Kidney epithelial cell (primary cell): ENCODE measurements around the gene ADPRHL1. TPM values are rescaled to one million over a fixed set of nuclear protein-coding genes. Genes with fewer than 3 reads are reported as not detected.
A peak's percentile ranks its signal among the peaks of the same experiment; 100 is the strongest.

Source experiments
- DNase-seq: peaks from one replicate; pipeline ENCODE4 v3.0.0-alpha.2; 2010; ENCODE audit warnings: low read depth
- H3K27me3 ChIP-seq: 2 replicates; pipeline ENCODE4 v1.6.0; 2011; ENCODE audit warnings: low read length; ENCODE audit not compliant: control insufficient read depth, insufficient read depth
- H3K36me3 ChIP-seq: 2 replicates; pipeline ENCODE4 v1.5.1; 2011; ENCODE audit warnings: low read length; ENCODE audit not compliant: control insufficient read depth, insufficient read depth
- H3K4me3 ChIP-seq: 2 replicates; pipeline ENCODE4 v1.5.1; 2011; ENCODE audit warnings: low read depth, mild to moderate bottlenecking, control low read depth, low read length
- CTCF ChIP-seq: IDR thresholded peaks from 2 replicates; pipeline ENCODE4 v1.5.1; 2011; ENCODE audit warnings: mild to moderate bottlenecking, moderate library complexity, low read length, control low read depth, inconsistent platforms; ENCODE audit not compliant: insufficient read depth, poor library complexity, severe bottlenecking
- total RNA-seq: library from RNA; depleted of rRNA; stranded (reverse); fragments of >200 nt; gene quantifications from 2 replicates; pipeline ENCODE4 v1.2.3, GENCODE V29; 2015

Gene ADPRHL1
- total RNA-seq, 1 donor from 2014 or later: 0.84 TPM

DNA sequence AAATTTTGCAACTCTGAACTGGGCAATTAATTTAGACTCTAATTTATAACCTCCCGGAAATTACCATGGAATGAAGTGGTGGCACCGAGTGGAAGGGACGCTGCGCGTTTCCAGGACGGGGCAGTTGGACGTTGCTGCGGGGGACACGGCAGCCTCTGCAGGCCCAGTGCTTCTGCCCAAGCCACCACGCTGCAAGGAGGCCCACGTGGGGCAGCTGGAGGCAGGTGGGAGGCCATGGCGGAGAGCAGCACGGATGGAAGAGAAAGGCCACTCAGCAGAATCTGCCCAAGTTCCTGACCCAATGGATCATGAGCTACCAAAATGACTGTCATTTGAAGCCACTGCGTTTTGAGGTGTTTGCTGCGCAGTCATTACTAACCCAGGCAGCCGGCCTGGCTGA lies 11.2 kb upstream of the ADPRHL1 start:
- no peak for DNase-seq
- no peak for TF ChIP-seq CTCF
- Histone ChIP-seq H3K4me3 (no peak overlapping the region), H3K27me3 (no peaks in the 10 kb centered on the region), H3K36me3 (no peaks in the 10 kb centered on the region)

DNA sequence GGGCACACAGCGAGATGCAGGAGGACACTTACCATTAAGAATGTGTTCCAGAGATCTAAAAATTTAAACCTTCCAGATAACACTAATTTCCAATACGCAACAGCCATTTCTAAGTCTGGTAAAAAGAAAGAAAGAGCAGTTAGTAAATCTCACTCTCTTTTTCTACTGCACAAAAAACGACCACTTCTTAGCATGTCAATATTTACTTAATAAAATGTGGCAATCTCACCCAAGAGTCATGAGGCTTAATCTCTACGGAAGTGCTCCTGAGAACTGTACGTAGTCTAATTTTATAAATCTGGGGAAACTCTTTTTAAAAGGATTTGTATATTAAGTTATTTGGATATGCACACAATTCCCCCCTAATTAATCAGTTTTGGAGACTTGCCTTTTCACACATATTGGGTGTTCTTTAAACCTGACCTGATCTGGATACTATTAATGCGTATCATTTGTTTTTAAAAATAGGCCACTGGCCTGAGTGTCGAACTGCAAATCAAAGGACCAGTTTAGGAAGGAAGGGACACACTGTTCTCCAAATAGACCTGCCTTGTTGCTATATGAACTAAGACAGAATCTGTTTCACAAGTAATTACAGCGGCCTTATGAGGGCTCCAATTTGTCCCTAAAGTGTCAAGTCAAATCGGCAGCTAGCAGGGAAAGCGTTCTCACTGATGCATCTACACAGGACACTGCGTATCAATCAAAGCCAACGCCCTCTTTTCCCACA lies 7.9 kb upstream of the ADPRHL1 start:
- Histone ChIP-seq H3K36me3 (peaks cover 2% of the 10 kb centered on the region), H3K4me3 (no peak overlapping the region), H3K27me3 (no peaks in the 10 kb centered on the region)
- DNase-seq: no peak
- TF ChIP-seq CTCF: no peak

DNA sequence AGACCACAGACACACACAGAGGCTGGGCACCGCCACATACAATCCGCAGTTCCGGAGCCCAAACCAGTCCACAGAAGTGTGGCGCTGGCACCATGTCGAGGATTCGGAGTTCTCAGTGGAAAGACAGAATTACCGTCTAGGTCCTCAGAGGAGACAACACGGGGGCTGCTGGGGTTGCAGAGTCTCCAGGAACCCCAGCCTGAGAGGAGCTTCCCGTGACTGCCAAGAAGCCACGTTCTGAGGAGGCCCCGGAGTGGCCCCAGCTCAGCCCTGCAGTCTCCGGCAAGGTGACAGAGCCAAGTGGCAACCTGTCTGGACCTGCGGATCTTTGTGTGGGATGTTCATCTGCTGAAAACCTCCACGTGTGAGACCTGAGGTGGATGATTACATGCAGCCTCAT lies 7.3 kb upstream of the ADPRHL1 start:
- Histone ChIP-seq H3K27me3 (no peaks in the 10 kb centered on the region), H3K36me3 (peaks cover 2% of the 10 kb centered on the region), H3K4me3 (no peak overlapping the region)
- no peak for TF ChIP-seq CTCF
- DNase-seq: no peak

- no peak for DNase-seq
- no peak for TF ChIP-seq CTCF
- H3K36me3 ChIP-seq: peaks cover 2% of the 10 kb centered on the region
- H3K27me3 ChIP-seq: no peaks in the 10 kb centered on the region
- H3K4me3 ChIP-seq: no peak overlapping the region
Measured at GRCh38 chr13:113460064-113460555, 6.8 kb upstream of the ADPRHL1 start.

- no peak overlapping the region for H3K4me3 ChIP-seq
- TF ChIP-seq CTCF: peak; percentile 55
- DNase-seq: no peak
- H3K36me3 ChIP-seq: peaks cover 2% of the 10 kb centered on the region
- H3K27me3 ChIP-seq: no peaks in the 10 kb centered on the region
Measured at GRCh38 chr13:113458253-113459065, 5.2 kb upstream of the ADPRHL1 start.
